Transverse colon (tissue), 4 donors: ENCODE data around the gene TTC21A. TPM values are rescaled to one million over a fixed set of nuclear protein-coding genes. Genes with fewer than 3 reads are reported as not detected.

Experiments
- DNase-seq: peaks from one replicate; pipeline ENCODE4 v3.0.0-alpha.2; 2019
- H3K27ac ChIP-seq, 4 donors: fragments of 200-600 bp; sonication (generic); 2 replicates each; pipeline ENCODE4 v1.5.1; 2016 to 2018; ENCODE audit warnings: inconsistent platforms in 4 of 4
- H3K27me3 ChIP-seq: fragments of 200-600 bp; sonication (generic); 2 replicates; pipeline ENCODE4 v1.5.1; 2017; ENCODE audit warnings: inconsistent platforms
- H3K36me3 ChIP-seq, 4 donors: fragments of 200-600 bp; sonication (generic); 2 replicates each; pipeline ENCODE4 v1.5.1; 2017 to 2019; ENCODE audit warnings: inconsistent platforms in 4 of 4
- H3K4me1 ChIP-seq, 4 donors: fragments of 200-600 bp; sonication (generic); 2 replicates each; pipeline ENCODE4 v1.5.1; 2017 to 2020; ENCODE audit warnings: inconsistent platforms in 4 of 4
- H3K4me3 ChIP-seq, 4 donors: fragments of 200-600 bp; sonication (generic); 1 replicate in 1 of 4; 2 replicates in 3 of 4; pipeline versions ENCODE4 v1.5.1 to v1.6.1; 2017 to 2019; ENCODE audit warnings: inconsistent platforms in 4 of 4
- H3K9me3 ChIP-seq, 2 donors: fragments of 200-600 bp; sonication (generic); 2 replicates each; pipeline ENCODE4 v1.5.1; 2017 to 2019; ENCODE audit warnings: inconsistent platforms in 2 of 2
- EP300 ChIP-seq: sonication (generic); formaldehyde crosslinking; IDR thresholded peaks from one replicate; pipeline ENCODE4 v1.6.1; 2017; ENCODE audit warnings: antibody characterized with exemption, low read depth
- POLR2A ChIP-seq: fragments of 450-650 bp; IDR thresholded peaks from one replicate; pipeline ENCODE4 v1.6.1; 2016; ENCODE audit warnings: antibody characterized with exemption, mild to moderate bottlenecking, moderate library complexity
- POLR2AphosphoS5 ChIP-seq, 3 donors: sonication (generic); formaldehyde crosslinking; IDR thresholded peaks; one replicate each; pipeline ENCODE4 v1.6.1; 2016; ENCODE audit warnings: antibody characterized with exemption in 3 of 3
- WGBS, 2 donors: methylation state at CpG; one replicate each; pipeline ENCODE4 v1.1.5; 2018; ENCODE audit warnings: low coverage in 1 of 2; 5-methylcytosine and 5-hydroxymethylcytosine counted together
- in situ Hi-C, 4 donors: fragments of 200-750 bp; cut with MboI; loops; one replicate each; pipeline versions ENCODE4 v1.15.0 to v1.15.1; 2017; ENCODE audit warnings: low sequenced_read_pairs in 3 of 4, low pct_ligation_motif_present in 1 of 4, low pct_unique_long_range_greater_than_20kb in 1 of 4
- intact Hi-C: fragments of 100-400 bp; cut with DNase I; formaldehyde crosslinking; loops from one replicate; pipeline ENCODE4 v1.15.1; 2023; ENCODE audit warnings: low total_unique reads
- total RNA-seq, 4 donors: library from RNA; depleted of rRNA; stranded (reverse); fragments of >200 nt; gene quantifications; one replicate each; pipeline ENCODE4 v1.1.0, GENCODE V29; 2016
- TF ChIP-seq, protein P1 (sequence below), 5 experiments: fragments of 200-600 bp in 3 of 5; fragments of 450-650 bp in 2 of 5; sonication (generic) in 3 of 5; IDR thresholded peaks; 1 replicate in 2 of 5; 2 replicates in 3 of 5; pipeline ENCODE4 v1.5.1; 2016 to 2017; ENCODE audit warnings: antibody characterized with exemption in 5 of 5, inconsistent platforms in 3 of 5, mild to moderate bottlenecking in 2 of 5, moderate library complexity in 1 of 5

Gene TTC21A
- total RNA-seq, 4 donors from 2014 or later = 6.8 to 101 (median 30.3) TPM

DNA sequence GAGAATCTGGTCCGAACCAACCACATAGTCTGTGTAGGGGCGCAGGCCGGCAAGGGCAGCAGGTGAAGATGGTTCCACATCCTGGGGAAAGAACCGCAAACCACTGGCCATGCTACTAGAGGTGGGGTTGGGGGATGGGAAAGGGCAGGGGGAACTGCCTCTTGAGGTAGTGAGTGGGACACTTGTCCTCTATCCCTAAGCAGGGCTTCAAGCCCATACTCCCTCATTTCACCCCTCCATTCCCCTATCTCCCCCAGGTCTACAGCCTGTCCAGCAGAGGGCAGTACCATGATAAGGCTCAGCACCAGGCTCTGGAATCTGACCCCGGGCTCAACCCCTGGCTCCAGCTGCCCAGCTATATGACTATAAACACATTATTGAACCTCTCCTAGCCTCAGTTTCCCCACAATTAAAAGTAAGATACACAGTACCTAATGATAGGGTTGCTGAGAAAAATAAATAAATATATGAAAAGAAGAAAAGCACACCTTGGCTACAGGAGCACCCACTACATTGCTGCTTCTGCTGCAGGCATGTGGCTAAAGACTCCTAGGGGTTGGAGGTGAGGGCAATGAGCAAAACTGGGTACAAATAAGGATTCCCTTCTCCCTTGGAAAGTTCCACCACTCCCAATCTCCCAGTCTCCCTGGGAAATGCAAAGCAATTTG lies 6.3 kb upstream of the TTC21A start:
- Histone ChIP-seq H3K36me3 (peaks cover 0 to 17% (median 0%) of the 10 kb centered on the region in 4 donors), H3K9me3 (no peaks in the 10 kb centered on the region), H3K4me1 (peaks cover 11 to 34% (median 27%) of the 10 kb centered on the region in 4 donors), H3K4me3 (no peak overlapping the region), H3K27me3 (no peaks in the 10 kb centered on the region), H3K27ac (no peak overlapping the region)
- intact Hi-C loops (loop anchor here (10.0 kb wide), 1 partner anchor 284 kb away; the partner anchor contains the start of gene SLC25A38), in situ Hi-C loops (no loop called here)
- WGBS, 2 donors = 70 to 83% methylated on average over 2 to 5 of the region's 5 CpGs
- DNase-seq = peak; percentile 39
- TF ChIP-seq POLR2AphosphoS5 (IDR thresholded peaks at IDR 0.05) = no peak
- TF ChIP-seq, protein P1, sequence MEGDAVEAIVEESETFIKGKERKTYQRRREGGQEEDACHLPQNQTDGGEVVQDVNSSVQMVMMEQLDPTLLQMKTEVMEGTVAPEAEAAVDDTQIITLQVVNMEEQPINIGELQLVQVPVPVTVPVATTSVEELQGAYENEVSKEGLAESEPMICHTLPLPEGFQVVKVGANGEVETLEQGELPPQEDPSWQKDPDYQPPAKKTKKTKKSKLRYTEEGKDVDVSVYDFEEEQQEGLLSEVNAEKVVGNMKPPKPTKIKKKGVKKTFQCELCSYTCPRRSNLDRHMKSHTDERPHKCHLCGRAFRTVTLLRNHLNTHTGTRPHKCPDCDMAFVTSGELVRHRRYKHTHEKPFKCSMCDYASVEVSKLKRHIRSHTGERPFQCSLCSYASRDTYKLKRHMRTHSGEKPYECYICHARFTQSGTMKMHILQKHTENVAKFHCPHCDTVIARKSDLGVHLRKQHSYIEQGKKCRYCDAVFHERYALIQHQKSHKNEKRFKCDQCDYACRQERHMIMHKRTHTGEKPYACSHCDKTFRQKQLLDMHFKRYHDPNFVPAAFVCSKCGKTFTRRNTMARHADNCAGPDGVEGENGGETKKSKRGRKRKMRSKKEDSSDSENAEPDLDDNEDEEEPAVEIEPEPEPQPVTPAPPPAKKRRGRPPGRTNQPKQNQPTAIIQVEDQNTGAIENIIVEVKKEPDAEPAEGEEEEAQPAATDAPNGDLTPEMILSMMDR (IDR thresholded peaks at IDR 0.05) = peak; percentile 46 to 63 (median 59)

DNA sequence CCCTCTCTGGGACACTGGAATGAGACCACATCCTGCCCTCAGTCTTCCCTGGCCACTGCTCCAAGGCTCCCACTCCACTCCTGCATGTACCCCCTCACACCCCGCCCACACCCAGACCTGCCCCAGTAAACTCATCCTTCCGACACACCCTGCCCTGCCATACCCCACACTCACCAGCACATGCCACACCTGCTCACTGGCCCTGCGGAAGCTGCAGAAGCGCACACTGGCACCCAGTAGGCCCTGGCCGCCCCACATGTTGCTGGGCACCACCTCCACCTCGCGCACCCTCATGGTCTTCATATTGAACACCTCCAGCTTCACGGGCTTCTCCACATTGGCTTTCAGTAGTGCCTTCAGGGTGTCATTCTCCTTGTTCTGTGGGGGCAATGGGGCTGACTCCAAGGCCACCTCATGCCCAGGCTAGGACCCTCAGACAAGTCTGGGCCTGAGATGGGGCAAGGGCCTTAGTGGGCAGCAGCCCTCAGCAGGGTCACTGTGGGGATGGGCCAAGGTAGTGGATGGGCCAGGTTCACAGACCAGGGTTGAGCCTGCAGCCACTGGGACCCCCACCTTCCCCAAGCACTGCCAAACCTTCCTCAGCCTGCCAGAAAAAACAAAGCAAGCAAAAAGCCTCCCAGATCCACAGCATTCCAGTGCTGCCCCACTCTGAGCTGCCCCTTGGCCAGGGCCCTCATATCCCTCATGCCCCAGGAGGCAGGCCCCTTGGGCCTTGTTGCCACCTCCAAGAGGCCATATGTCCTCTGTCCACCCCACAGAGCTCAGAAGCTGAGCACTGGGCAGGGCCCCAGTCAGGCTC lies 4.8 kb upstream of the TTC21A start:
- intact Hi-C loops = loop anchor here (10.0 kb wide), 1 partner anchor 282 kb away; the partner anchor contains the start of gene SLC25A38
- in situ Hi-C loops = no loop called here
- Histone ChIP-seq H3K27ac (no peak overlapping the region), H3K9me3 (no peaks in the 10 kb centered on the region), H3K4me1 (peaks cover 16 to 38% (median 29%) of the 10 kb centered on the region in 4 donors), H3K27me3 (no peaks in the 10 kb centered on the region), H3K4me3 (no peak overlapping the region), H3K36me3 (peaks cover 0 to 14% (median 0%) of the 10 kb centered on the region in 4 donors)
- TF ChIP-seq POLR2AphosphoS5 (IDR thresholded peaks at IDR 0.05) (no peak), EP300 (no peak), POLR2A (no peak)
- TF ChIP-seq, protein P1 (IDR thresholded peaks at IDR 0.05) = no peak
- DNase-seq = no peak
- WGBS, 2 donors = 90 to 100% methylated on average over 1 to 8 of the region's 8 CpGs

DNA sequence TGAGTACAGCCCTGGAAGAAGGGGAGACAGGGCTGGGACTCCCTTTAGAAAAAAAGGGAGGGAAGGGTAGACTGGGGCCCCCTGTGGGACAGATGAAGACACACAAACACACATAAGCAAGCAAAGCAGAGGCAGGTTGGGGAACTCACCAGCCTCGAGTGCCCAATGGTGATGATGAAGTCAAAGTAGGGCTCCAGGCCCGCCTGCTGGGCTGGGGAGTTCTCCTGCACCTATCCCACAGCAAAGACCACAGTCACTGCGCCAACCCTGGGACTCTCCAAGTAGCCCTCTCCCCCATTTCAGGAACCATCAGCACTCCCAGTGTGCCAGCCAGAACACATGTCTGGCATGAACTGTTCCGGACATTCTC lies 4.2 kb upstream of the TTC21A start:
- intact Hi-C loops = loop anchor here (10.0 kb wide), 1 partner anchor 281 kb away; the partner anchor contains the start of gene SLC25A38
- no peak for TF ChIP-seq EP300
- H3K4me3 ChIP-seq = no peak overlapping the region
- 78% methylated on average over 4 of the region's 4 CpGs; no CpG with 5 or more reads in 1 of the 2 donors for WGBS, 2 donors
- peaks cover 22 to 43% (median 34%) of the 10 kb centered on the region in 4 donors for H3K4me1 ChIP-seq
- no peak overlapping the region for H3K27ac ChIP-seq
- in situ Hi-C loops = no loop called here
- peaks cover 0 to 10% (median 0%) of the 10 kb centered on the region in 4 donors for H3K36me3 ChIP-seq
- no peaks in the 10 kb centered on the region for H3K27me3 ChIP-seq
- DNase-seq = no peak
- H3K9me3 ChIP-seq = no peaks in the 10 kb centered on the region

DNA sequence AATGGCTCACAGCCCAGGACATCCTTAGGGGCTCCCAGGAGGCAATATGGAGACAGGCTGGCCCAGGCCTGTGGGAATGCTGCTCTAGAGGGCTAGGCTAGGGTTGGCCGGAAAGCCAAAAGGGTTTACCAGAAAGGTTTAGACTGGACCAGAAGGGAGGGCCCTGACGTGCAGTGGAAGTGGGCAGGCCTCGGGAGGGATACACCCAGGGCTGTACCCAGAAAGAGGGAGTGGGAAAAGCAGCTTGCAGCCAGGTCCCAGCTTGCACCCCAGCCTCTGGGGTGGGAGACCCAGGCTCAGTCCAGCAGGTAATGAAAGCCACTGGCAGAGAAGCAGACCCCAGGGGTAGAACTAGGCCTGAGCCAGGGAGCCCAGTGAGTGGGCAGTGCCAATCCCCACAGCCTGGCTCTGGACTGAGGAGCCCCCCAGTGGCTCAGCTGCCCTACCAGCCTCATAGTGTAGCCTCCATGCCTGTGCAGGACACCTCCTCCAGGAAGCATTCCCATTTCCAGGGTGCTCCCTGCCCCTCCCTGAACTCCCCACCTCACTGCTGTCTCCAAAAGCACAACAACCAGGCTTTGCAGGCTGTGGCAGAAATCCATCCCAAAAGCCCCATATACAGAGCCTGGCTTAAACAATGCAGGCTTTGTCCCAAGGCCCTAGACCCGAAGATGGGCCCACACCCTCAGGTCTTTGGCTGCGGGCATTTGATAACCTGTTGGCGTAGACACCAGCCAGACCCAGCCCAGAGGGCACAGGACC lies 3.5 kb upstream of the TTC21A start:
- H3K27me3 ChIP-seq = no peaks in the 10 kb centered on the region
- no peaks in the 10 kb centered on the region for H3K9me3 ChIP-seq
- H3K27ac ChIP-seq = no peak overlapping the region
- H3K36me3 ChIP-seq = peaks cover 0 to 7% (median 0%) of the 10 kb centered on the region in 4 donors
- TF ChIP-seq POLR2A = no peak
- no peak for TF ChIP-seq EP300
- TF ChIP-seq POLR2AphosphoS5 (IDR thresholded peaks at IDR 0.05) = no peak
- TF ChIP-seq, protein P1 (IDR thresholded peaks at IDR 0.05) = no peak
- intact Hi-C loops (loop anchor here (10.0 kb wide), 1 partner anchor 281 kb away; the partner anchor contains the start of gene SLC25A38), in situ Hi-C loops (no loop called here)
- WGBS, 2 donors = 72 to 100% methylated on average over 1 to 6 of the region's 6 CpGs
- H3K4me1 ChIP-seq = peaks cover 25 to 49% (median 35%) of the 10 kb centered on the region in 4 donors
- no peak for DNase-seq
- H3K4me3 ChIP-seq = no peak overlapping the region
